RWPE2 (cell line): Measurements from ENCODE around the gene BRINP3.

Experiments
- ATAC-seq: fragments of 200-7000 bp; cut with Tn5 transposase; 3 replicates; pipeline ENCODE4 v1.9.1; 2021; ENCODE audit warnings: low read depth
- DNase-seq: peaks from one replicate; pipeline ENCODE4 v3.0.0-alpha.2; 2020; ENCODE audit warnings: low spot score
- H3K27ac ChIP-seq: fragments of 450-650 bp; 2 replicates; pipeline ENCODE4 v1.5.1; 2017; ENCODE audit warnings: mild to moderate bottlenecking; ENCODE audit not compliant: poor library complexity, severe bottlenecking
- H3K27me3 ChIP-seq: fragments of 250-450 bp; sonication (Bioruptor Pico); 2 replicates; pipeline ENCODE4 v1.5.1; 2021; ENCODE audit warnings: mild to moderate bottlenecking, moderate library complexity; ENCODE audit not compliant: insufficient read depth, poor library complexity, severe bottlenecking
- H3K36me3 ChIP-seq: fragments of 250-450 bp; sonication (Bioruptor Pico); 2 replicates; pipeline ENCODE4 v1.5.1; 2020; ENCODE audit warnings: low read depth, mild to moderate bottlenecking, moderate library complexity
- H3K4me1 ChIP-seq: fragments of 250-450 bp; sonication (Bioruptor Pico); 2 replicates; pipeline ENCODE4 v1.5.1; 2021; ENCODE audit warnings: mild to moderate bottlenecking, moderate library complexity; ENCODE audit not compliant: insufficient read depth, poor library complexity, severe bottlenecking
- H3K4me3 ChIP-seq: fragments of 250-450 bp; sonication (Bioruptor Pico); 2 replicates; pipeline ENCODE4 v1.5.1; 2021; ENCODE audit warnings: mild to moderate bottlenecking, moderate library complexity; ENCODE audit not compliant: severe bottlenecking
- H3K9me3 ChIP-seq: fragments of 250-450 bp; sonication (Bioruptor Pico); 2 replicates; pipeline ENCODE4 v1.5.1; 2021; ENCODE audit warnings: mild to moderate bottlenecking, moderate library complexity; ENCODE audit not compliant: severe bottlenecking
- CTCF ChIP-seq: fragments of 450-650 bp; IDR thresholded peaks from one replicate; pipeline ENCODE4 v1.5.1; 2017; ENCODE audit warnings: mild to moderate bottlenecking, moderate library complexity; ENCODE audit not compliant: poor library complexity, severe bottlenecking

The BRINP3 gene

GRCh38 chr1:190474650-190475211, 2.9 kb downstream of the BRINP3 start:
- no peaks in the 10 kb centered on the region for H3K36me3 ChIP-seq
- no peak overlapping the region for H3K4me3 ChIP-seq
- no peak for DNase-seq
- no peaks in the 10 kb centered on the region for H3K9me3 ChIP-seq
- no peaks in the 10 kb centered on the region for H3K4me1 ChIP-seq
- ATAC-seq: no peak
- no peak overlapping the region for H3K27ac ChIP-seq
- peaks cover 47% of the 10 kb centered on the region for H3K27me3 ChIP-seq
- TF ChIP-seq CTCF: no peak

GRCh38 chr1:190474010-190474409, 3.7 kb downstream of the BRINP3 start:
- Histone ChIP-seq H3K9me3 (no peaks in the 10 kb centered on the region), H3K4me1 (no peaks in the 10 kb centered on the region), H3K36me3 (no peaks in the 10 kb centered on the region), H3K27ac (no peak overlapping the region), H3K4me3 (no peak overlapping the region), H3K27me3 (peaks cover 40% of the 10 kb centered on the region)
- ATAC-seq: no peak
- no peak for DNase-seq
- no peak for TF ChIP-seq CTCF

DNA sequence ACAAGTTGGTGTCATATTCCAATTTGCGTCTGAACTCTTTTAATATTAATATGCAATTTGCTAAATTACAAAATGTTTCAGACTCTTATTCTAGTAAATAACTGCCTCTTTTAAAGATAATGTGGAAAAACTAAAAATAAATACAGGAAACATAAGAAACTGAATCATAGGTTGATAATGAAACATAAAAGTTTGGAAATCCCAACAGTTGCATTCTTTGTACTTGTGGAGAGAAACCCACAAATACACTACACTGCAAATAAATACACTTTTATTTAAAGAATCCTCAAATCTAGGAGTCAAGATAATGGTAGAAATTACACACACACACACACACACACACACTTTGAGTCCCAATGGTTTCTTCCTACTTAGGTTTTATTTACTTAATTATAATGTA, 5.2 kb downstream of the BRINP3 start:
- H3K27me3 ChIP-seq: peaks cover 28% of the 10 kb centered on the region
- H3K4me3 ChIP-seq: no peak overlapping the region
- no peak for TF ChIP-seq CTCF
- no peaks in the 10 kb centered on the region for H3K9me3 ChIP-seq
- ATAC-seq (no peak), DNase-seq (no peak)
- no peak overlapping the region for H3K27ac ChIP-seq
- H3K4me1 ChIP-seq: no peaks in the 10 kb centered on the region
- no peaks in the 10 kb centered on the region for H3K36me3 ChIP-seq

- ATAC-seq: no peak
- no peak overlapping the region for H3K27ac ChIP-seq
- H3K36me3 ChIP-seq: no peaks in the 10 kb centered on the region
- no peak overlapping the region for H3K4me3 ChIP-seq
- peaks cover 25% of the 10 kb centered on the region for H3K27me3 ChIP-seq
- H3K4me1 ChIP-seq: no peaks in the 10 kb centered on the region
- no peaks in the 10 kb centered on the region for H3K9me3 ChIP-seq
- no peak for TF ChIP-seq CTCF
- no peak for DNase-seq
Measured at GRCh38 chr1:190472042-190472441, 5.6 kb downstream of the BRINP3 start.

DNA sequence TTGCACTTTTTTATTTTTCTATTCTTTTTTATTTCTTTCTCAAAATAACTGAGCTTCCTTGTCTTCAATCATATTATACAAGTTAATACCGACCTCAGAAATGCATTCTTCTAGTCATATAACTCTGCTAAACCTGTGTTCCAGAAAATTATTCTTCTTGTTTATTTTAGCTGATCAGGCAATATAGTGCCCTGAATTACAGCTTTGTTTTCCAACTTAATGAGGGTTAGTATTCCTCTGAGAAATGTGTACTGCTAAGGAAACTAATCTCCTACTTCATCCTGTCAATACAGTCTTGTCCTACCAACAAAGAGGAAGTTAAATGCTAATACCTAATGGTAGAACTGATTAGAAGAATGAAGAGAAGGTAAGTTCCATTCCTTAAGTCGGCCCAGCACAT, 13.0 kb downstream of the BRINP3 start:
- no peak for TF ChIP-seq CTCF
- ATAC-seq: no peak
- H3K36me3 ChIP-seq: no peaks in the 10 kb centered on the region
- no peaks in the 10 kb centered on the region for H3K9me3 ChIP-seq
- no peak for DNase-seq
- H3K27me3 ChIP-seq: peaks cover 3% of the 10 kb centered on the region
- H3K4me1 ChIP-seq: no peaks in the 10 kb centered on the region
- no peak overlapping the region for H3K27ac ChIP-seq
- H3K4me3 ChIP-seq: no peak overlapping the region
